ENCODE data around the gene LAPTM5. TPM values are rescaled to one million over a fixed set of nuclear protein-coding genes. Genes with fewer than 3 reads are reported as not detected.

LAPTM5 gene
- total and polyA plus RNA-seq, 2 of the 13 experiments (the other 11 are each of a cell fraction or from before 2014, with no cell fraction given), result 0.41 to 0.86 TPM

DNA sequence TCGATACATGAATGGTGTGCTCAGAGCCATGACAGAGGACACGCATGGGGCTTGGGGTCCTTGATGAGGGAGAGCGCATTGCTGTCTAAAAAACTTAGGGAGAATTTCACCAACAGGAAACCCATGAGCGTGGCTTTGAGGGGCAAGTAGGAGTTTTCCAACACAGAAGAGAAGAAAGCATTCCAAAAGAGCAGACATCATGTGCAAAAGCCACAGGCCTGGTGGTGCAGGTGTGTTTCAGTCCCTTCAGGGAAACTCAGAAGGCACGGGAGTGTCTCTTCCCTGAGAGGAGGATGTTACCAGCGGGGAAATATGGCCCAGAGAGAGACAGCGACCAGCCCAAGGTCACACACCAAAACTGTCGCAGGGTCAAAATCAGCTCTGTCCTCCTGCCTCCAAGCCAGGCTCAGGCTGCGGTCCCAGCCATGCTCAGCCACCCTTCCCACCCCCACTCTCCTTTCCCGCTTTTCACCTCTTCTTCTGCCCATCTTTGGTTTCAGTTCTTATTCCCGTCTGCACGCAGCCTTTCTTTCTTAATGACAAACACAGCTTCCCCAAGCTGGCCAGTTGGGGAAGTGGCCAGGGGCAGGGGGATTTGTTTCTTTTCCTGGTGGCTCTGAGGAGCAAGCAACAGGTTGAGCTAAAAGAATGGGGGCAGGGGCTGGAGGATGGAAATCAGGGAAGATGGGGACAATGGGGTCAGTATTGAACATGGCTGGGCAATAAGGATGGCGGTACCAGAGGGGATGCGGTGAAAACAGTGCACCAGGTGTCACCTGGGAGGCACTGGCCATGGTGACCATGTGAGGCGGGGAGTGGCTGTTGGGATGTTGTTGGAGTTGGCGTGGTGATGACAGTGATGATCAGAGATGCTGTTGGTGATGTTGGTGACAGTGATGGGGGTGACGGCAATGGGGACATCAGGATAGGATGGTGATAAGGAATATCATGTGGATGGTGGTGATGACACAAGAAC is 10.3 kb downstream of the LAPTM5 start:
- Histone ChIP-seq H3K79me2 (ENCODE audit: insufficient read depth, low read length) (no peaks in the 10 kb centered on the region), H3K4me2 (ENCODE audit: low read depth, low read length) (no peak overlapping the region), H3K27ac (ENCODE audit: extremely low read length, insufficient read depth, low read length) (no peak overlapping the region), H3K36me3 (replicated peaks in 1 of 2; ENCODE audit: control insufficient read depth in 1 of 2, insufficient read depth in 2 of 2, low read length in 2 of 2) (no peaks in the 10 kb centered on the region), H2AFZ (ENCODE audit: low read length) (no peak overlapping the region), H3K4me3 (replicated peaks in 1 of 3; ENCODE audit: insufficient read depth in 1 of 3, low read depth in 2 of 3, low read length in 3 of 3) (no peak overlapping the region), H3K4me1 (ENCODE audit: insufficient read depth, low read length) (peaks cover 72% of the 10 kb centered on the region), H3K9ac (ENCODE audit: insufficient read depth, low read depth, low read length) (no peak overlapping the region), H3K9me3 (ENCODE audit: low read length) (no peaks in the 10 kb centered on the region), H3K27me3 (ENCODE audit: control insufficient read depth in 1 of 2, insufficient read depth in 2 of 2, low read length in 2 of 2) (no peaks in the 10 kb centered on the region), H4K20me1 (ENCODE audit: insufficient read depth, low read length) (no peaks in the 10 kb centered on the region)
- intact Hi-C loops (cut with micrococcal nuclease; ENCODE audit: unreplicated experiment), result no loop called here
- TF ChIP-seq ZNF441 (CRISPR knock-in tag; IDR thresholded peaks at IDR 0.05; ENCODE audit: borderline replicate concordance) (no peak), MXI1 (IDR thresholded peaks at IDR 0.05; ENCODE audit: borderline replicate concordance, low read depth, low read length) (no peak), ZNF17 (CRISPR knock-in tag; IDR thresholded peaks at IDR 0.05) (no peak), TBX2 (CRISPR knock-in tag; IDR thresholded peaks at IDR 0.05; ENCODE audit: borderline replicate concordance) (no peak), PPARG (CRISPR knock-in tag; conservative IDR thresholded peaks at IDR 0.05) (no peak), NCOR1 (IDR thresholded peaks at IDR 0.05; ENCODE audit: borderline replicate concordance, low read length) (no peak)
- TF ChIP-seq, protein P1, sequence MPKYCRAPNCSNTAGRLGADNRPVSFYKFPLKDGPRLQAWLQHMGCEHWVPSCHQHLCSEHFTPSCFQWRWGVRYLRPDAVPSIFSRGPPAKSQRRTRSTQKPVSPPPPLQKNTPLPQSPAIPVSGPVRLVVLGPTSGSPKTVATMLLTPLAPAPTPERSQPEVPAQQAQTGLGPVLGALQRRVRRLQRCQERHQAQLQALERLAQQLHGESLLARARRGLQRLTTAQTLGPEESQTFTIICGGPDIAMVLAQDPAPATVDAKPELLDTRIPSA (CRISPR knock-in tag; IDR thresholded peaks at IDR 0.05; ENCODE audit: borderline replicate concordance), result no peak
- in situ Hi-C loops (cut with HindIII; ENCODE audit: extremely low pct_ligation_motif_present, low pct_unique_long_range_greater_than_20kb), result no loop called here
- no peak for FAIRE-seq
- ChIA-PET POLR2A (no interaction called here), CTCF (ENCODE audit: low intra/inter-chr PET ratio, low total read pairs) (no interaction called here)
- WGBS (ENCODE audit: low lambda C conversion rate), result 94% methylated on average over 15 of the region's 17 CpGs
- ATAC-seq, result no peak
- no peak for DNase-seq (ENCODE audit: low spot score)
- BruUV-seq (replicated peaks), result no TSS peak

Data from HepG2 (cell line).